Gastrocnemius medialis (tissue), 4 donors: Measurements from ENCODE around the gene PCDHGC3.
"Not testable (repeated sequence)": the region's sequence is repeated elsewhere in the genome, so short reads cannot be mapped to it uniquely, and the experiment has no call there.

ENCODE experiments used
- POLR2A ChIP-seq, 2 donors: fragments of 450-650 bp; IDR thresholded peaks; one replicate each; pipeline ENCODE4 v1.6.1; 2017; ENCODE audit warnings: antibody characterized with exemption in 2 of 2, mild to moderate bottlenecking in 2 of 2, moderate library complexity in 2 of 2
- TF ChIP-seq, protein P1 (sequence below), 5 experiments: fragments of 450-650 bp in 3 of 5; fragments of 200-600 bp in 2 of 5; sonication (generic) in 2 of 5; IDR thresholded peaks in 4 of 5; conservative IDR thresholded peaks in 1 of 5; 1 replicate in 4 of 5; 2 replicates in 1 of 5; pipeline ENCODE4 v1.5.1; 2016 to 2019; ENCODE audit warnings: antibody characterized with exemption in 5 of 5, mild to moderate bottlenecking in 3 of 5, moderate library complexity in 3 of 5

GRCh38 chr5:141432726-141433125 lies 43.0 kb upstream of the PCDHGC3 start:
- TF ChIP-seq POLR2A (IDR thresholded peaks at IDR 0.05) = not testable (repeated sequence)
- TF ChIP-seq, protein P1, sequence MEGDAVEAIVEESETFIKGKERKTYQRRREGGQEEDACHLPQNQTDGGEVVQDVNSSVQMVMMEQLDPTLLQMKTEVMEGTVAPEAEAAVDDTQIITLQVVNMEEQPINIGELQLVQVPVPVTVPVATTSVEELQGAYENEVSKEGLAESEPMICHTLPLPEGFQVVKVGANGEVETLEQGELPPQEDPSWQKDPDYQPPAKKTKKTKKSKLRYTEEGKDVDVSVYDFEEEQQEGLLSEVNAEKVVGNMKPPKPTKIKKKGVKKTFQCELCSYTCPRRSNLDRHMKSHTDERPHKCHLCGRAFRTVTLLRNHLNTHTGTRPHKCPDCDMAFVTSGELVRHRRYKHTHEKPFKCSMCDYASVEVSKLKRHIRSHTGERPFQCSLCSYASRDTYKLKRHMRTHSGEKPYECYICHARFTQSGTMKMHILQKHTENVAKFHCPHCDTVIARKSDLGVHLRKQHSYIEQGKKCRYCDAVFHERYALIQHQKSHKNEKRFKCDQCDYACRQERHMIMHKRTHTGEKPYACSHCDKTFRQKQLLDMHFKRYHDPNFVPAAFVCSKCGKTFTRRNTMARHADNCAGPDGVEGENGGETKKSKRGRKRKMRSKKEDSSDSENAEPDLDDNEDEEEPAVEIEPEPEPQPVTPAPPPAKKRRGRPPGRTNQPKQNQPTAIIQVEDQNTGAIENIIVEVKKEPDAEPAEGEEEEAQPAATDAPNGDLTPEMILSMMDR (IDR thresholded peaks at IDR 0.05 in 4 of 5, conservative IDR thresholded peaks at IDR 0.05 in 1 of 5) = not testable (repeated sequence)
